GM18868 (cell line): ENCODE data around the gene CDT1.

Source experiments
- ATAC-seq: cut with Tn5 transposase; IDR thresholded peaks from one replicate; pipeline ENCODE4 v1.9.1; 2021; ENCODE audit warnings: mild to moderate bottlenecking, moderate library complexity; ENCODE audit not compliant: unreplicated experiment

The CDT1 gene

DNA sequence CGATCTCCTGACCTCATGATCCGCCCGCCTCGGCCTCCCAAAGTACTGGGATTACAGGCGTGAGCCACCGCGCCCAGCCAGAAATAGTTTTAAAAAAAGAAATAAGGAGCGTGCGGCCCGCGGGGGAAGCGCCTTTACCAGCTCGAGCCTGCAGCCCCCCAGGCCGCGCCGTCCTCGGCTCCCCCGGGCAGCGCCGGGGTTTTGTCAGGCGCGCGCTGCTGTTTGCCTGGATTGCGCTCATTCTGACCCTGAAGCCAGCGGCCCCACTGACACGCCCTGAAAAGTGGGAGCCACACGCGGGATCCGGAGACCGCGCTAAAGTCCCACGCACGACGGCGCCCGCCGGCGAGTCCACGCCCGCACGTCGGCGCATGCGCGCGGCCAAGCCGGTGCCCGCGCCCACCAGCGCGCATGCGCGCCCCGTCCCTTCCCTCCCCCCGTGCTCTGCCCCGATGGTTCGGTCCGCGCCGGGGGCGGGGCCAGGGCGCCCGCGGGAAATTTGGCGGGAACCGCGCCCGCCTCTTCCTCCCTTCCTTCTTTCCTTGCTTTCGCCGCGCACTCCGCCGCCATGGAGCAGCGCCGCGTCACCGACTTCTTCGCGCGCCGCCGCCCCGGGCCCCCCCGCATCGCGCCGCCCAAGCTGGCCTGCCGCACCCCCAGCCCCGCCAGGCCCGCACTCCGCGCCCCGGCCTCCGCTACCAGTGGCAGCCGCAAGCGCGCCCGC is at the start of gene CDT1:
Gene CDT1, plus strand, starts transcription at position 526 of the 724 bp plus-strand sequence. Its CDS starts 43 bp downstream, at position 569.
- peak; percentile 42 for ATAC-seq

DNA sequence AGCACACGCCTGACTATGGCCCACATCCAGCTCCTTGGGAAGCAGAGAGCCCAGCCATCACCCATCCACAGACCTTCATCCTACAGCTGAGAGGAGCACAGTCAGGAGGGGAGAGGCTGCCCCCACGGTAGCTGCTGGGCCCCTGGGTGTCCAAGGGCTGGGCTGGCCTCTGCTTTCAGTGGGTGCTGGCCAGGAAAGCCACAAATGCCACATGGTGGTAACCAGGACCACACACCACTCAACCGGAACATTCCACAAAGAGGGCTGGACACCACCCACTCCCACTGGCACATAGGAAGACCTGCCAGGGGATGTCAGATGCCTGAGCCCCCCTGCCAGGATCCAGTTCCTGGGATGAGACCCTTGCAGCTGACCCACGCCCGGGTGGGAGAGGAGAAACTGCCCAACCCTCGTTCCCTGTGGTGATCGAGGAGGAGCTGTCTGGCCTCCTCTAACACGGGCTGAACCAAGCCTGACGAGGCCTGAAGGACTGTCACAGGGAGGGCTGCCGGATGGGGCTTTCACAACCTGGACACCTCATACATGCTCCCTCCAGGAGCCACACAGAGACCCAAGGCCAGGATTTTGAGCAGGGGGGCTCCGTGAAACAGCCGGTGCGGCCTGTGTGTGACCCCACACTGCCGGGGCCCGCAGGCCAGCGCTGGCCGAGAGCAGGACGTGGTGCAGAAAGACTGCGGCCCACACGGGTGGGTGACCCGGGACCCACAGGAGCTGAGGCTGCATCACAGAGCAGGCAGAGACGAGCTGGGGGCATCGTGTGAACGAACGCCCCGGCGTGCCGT is 49.3 kb upstream of the CDT1 start:
- ATAC-seq, result no peak

DNA sequence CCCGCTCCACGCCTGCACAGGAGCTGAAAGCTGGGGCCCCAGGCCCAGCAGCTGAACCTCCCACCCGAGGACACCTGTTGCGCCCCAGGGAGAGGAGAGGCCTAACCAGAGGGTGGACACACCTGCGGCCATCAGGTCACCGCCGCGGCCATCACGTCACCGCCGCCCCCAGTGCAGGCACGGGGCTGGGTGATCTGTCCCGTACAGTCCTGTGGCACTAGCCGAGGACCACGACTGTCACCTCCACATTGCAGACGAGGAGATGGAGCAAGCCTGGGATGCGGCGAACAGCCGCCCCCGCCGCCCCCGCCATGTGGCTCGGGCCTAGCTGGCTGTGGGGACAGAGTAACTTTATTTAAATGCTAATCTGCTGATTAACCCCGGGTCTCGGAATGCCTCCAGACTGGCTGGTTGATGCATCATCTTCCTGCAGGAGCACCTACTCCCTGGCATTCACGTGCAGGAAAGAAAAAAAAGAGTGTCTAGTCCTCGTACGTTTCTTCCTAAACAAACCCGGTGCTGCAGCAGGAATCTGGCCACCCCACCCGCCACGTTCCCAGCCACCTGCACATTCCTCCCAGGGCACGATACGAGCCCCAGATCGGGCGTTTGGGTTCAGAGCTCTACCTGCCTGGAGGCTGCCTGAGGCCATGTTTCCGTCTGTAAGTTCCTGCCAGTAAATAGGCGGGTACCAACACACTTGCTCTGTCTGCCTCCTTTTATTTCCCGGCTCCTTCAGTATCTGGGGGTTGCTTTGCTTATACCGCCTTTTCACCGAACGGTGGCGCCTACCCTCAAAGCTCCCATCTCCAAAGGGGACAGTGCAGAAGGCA is 48.5 kb upstream of the CDT1 start:
- no peak for ATAC-seq

DNA sequence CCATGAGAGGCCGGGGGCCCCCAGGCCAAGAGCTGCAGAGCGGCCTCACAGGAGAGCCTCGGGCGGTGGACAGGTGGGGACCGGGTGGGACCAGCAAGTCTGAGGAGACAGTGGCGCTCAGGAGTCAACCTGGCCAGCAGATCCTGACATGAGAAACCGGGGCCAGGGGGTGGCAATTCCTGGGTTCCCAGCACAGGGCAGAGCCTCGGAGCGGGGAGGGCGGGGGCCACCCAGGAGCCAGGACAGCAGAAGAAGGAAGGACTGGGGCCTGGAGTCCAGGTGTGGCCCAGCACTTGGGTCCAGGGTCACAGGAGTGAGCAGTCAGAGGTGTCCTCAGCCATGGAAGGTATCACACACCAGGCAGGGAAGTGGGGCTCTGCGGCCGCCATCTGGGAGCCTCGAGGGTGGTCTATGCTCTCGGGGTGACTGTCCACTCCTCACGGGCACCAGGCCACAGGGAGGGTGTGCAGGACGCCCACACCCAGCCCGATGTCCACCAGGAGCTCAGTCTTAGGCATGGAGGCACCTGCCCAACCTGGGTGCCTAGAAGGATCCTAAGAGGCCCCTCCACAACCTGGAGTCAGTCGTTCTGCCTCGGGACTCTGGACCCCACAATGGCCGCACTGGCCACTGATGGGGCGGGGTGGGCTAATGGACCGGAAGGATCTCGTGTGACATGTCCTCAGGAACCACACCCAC is 47.7 kb upstream of the CDT1 start:
- no peak for ATAC-seq

DNA sequence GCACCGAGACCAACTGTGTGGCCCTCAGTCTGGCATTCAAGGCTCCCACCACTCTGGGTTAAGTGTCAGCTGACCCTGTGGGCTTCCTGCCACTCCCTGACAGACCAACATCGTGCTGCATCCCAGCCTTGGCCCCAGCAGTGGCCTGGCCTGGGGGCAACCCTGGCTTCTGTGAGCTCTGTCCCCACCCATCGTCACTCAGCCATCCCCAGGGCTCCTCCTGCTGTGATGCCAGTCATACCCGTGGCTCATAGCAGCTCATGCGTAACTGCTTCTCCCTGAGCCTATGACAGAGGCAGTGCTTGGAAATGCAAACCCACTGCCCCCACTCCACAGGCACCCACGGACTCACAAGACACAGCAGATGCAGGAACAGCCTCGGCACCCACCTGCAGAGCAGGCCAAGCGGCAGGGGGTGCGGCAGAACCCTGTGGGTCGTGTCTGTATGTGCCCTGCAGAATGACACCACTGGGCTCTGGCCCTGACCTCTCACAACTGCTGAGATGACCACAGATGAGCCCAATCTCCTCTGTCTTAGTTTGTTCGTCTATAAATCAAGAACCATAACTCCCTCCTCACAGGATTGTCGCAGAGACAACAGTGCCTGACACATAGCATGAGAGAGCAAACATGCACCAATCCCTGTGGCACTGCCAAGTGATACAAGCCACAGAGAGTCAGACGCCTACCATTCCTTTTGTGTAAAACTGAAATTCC is 45.2 kb upstream of the CDT1 start:
- no peak for ATAC-seq

DNA sequence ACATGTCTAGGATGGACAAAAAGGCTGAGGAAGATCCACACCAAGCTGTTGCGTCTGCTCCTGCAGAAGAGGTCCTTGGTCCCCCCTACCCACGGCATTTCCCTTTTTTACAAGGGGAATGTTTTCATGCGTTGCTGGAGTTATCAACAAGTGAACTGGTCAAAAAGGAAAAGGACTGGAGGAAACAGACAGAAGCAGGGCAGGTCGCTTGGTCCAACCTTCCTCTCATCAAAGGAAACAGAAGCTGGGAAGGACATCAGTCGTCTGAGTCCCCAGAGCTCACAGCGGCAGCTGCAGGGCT is 44.7 kb upstream of the CDT1 start:
- no peak for ATAC-seq

DNA sequence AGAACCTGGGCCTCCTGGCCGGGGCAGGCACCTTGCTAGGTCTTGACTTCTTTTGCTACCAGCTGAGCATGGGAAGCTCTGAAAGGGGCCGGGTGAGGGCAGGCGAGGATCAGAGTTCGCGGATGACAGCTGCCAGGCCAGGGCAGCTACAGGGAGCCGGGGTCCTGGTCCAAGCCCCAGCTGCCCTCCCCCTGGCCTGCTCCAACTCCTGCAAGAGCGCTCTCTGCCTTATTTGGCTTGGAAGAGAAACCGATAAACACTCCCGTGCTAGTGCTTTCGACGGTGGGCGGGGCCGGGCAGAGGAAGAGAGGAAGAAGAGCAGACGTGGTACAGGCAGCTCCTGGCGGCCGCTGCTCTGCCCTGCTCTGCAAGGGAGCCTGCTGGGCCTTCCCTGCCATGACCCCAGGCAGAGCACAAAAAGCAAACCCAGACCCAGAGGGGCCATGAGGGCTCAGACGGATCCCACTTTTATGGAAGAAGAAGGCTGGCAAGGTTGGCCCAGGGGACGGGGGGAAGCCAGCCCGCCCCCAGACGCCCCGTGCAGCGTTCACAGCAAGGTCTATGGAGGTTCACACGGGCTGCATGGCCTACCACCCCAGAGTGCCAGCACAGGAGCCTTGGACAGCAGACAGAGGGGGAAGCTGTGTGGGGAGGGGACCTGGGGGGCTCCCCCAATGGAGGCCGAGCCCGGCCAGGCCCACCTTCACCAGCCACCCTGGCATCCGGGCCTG is 44.2 kb upstream of the CDT1 start:
- no peak for ATAC-seq

DNA sequence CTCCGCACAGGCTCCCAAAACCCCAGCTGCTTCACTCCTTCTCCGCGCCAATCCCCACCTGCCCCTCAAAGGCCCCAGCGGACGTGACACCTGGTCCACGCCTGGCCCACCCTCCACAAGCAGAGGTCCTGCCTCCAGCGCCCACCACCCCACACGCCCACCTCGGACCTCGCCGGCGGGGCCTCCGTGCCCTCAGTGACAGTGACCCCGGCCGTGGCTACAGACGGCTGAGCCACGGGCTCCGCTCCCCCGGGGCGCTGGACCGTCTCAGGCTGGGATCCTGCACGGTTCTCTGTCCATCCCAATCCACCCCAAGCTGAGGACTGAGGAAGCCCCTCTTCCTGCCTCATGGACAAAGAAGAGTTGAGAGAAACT is 43.6 kb upstream of the CDT1 start:
- ATAC-seq, result no peak

DNA sequence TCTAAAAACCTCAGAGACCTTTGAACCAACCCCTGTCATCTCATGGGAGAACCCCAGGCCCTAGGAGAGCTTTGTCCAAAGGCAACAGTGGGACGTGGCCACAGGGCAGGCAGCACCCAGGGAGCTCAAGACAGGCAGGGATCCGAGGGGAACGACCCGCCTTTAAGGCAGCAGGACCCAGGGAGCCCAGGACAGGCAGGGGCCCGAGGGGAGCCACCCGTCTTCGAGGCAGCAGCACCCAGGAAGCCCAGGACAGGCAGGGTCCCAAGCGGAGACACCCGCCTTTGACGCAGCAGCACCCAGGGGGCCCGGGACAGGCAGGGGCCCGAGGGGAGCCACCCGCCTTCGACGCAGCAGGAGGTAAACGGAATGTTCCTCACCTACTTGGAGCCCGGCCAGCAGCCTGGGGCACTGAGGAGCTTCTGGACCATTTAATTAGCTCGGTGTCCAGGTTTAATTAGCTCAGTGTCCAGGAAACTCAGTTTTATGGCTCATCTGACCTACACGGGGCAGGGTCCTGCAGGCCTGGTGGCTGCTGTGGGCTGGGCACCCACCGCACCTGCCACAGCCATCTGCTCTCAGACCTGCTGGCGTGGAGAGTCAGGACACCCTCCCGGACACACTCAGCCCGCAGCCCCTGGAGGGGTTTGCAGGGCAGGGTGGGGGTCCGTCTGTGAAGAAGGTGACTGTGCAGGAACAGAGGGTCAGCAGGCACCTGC is 43.0 kb upstream of the CDT1 start:
- ATAC-seq, result no peak

DNA sequence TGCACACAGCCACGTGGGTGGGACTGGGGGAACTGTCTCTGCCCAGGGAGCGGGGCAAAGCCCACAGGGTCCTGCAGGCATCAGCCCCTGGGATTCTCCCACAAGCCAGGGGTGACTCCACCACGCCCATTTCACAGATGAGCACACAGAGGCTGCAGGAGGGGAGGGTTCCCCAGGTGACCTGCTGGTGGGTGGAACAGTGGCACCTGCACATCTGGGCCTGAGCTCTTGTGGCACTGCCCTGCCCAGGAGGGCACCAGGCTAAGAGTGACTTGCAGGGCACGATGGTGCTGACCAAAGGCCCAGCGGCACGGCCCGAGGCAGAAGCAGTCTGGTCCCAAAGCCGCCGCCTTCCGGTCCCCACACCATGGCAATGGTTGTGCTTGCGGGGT is 42.5 kb upstream of the CDT1 start:
- no peak for ATAC-seq

DNA sequence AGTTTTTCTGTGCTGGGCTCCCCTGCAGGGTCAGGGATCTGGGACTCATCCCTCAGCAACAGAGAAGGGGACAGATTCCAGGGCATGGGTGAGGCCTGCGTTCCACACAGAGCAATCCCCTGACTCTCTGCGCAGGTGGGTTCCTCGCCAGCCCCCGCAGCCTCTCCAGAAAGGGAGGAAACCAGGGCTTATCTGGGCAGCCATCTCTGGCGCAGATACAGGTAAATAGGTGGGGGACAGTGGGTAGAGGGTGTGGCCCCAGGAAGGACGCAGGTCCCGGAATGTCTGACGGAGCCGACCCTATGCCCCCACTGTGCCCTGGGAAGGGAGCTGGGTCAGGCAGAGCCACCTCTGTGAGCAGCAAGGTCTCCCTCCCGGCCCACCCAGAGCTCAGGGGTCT is 41.8 kb upstream of the CDT1 start:
- no peak for ATAC-seq

DNA sequence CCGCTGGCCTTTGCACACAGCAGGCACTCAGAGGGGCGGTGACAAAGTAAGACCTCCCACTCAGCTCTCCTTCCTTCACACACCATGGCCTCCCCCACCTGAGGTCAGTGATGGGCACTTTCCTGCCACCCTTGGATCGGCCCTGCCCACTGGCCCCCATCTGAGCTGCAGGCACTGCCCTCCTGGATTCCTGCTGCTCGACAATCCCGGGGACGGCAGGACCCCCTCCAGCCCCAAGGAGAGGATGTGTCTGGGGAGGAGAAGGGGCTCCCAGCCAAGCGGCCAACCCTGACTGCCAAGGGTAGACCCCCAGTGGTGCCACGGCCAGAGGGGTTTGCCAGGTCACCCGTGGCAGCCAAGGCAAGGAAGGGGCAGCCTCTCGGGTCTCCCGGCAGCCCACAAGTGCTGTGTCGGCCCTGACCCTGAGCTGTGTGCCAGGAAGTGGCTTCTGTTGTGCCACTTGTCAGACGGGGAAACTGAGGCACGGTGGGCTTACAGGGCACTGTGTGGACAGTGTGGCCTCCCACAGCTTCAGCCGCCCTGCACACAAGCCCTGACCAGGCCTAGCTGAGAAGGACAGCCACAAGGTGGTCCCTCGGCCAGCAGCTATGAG is 41.2 kb upstream of the CDT1 start:
- ATAC-seq, result no peak

DNA sequence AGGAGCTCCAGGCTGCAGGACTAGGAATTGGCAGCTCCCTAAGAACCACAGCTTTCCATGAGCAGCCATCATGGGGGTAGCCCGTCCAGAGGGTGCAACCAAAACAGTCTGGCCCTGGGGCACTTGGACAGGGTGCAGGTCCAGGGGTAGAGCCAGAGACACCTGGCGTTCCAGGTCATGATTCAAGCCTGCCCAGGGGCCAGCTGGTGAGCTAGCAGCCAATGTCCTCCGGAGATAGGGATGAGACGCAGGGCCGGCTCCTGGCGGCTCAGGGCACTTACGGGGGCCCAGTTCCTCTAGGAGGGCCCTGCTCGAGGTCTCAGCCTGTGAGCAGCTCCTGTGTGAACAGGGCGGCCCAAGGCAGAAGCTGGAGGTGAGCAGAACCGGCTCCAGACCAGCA is 40.6 kb upstream of the CDT1 start:
- ATAC-seq, result no peak

DNA sequence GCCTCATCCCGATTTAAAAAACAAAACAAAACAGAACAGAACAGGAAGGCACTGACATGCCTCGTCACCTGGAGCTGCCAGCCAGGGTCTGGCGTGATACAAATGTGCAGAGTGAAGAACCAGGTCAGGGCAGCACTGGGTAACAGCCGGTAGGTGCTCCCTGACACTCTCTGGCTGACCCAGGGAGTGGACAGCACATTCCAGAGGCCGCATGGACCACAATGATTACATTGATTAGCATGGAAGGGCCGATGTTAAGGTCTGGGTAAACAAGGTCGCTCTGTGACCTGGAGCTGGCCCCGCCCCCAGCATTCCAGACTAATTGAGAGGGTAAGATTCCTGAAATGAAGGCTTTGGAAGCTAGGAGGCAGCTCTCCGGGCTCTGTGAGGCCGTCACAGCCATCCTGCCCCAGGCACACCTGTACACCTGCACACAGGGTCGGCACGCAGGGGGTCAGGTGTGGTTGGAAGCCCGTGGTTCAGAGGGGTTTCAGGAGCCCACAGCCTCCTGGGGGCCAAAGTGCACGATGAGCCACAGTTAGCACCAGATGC is 40.0 kb upstream of the CDT1 start:
- ATAC-seq, result no peak

DNA sequence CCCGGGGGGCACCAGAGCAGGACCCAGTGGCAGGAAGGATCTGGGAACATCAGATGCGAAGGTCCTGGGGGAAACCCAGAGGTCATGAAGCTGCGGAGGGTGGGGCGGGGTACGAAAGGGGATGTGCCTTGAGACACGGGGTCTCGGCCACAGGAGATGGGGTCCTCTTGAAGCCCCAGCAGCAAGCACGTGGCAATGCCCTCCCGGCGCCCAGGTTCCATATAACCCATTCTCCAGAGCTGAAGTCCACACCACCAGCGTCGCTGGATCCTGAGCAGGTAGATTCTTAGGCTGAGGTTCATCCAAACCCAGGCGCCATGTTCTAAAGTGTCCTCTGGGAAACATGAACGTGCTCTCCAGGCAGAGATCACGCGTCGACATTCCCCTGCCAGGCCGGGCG is 39.5 kb upstream of the CDT1 start:
- no peak for ATAC-seq

DNA sequence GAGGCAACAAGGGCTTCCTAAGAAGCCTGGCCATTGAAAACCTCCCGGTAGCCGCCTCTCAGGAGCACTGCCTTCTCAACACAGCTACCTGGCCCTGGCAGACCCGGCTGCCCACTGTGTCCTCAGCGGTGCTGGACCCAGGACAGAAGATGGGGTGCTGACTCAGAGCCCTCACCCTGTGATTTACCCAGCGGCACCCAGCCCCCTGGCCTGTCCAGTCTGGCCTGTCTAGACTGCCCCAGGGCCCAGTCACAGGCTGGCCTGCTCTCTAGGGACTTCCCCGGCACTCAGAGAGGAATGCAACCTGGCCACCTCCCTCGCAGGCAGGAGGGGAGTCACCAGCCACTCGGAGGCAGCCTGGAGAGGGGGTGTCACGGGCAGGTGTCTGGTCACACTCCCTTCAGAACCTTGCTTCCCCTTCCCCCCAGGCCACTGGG is 38.7 kb upstream of the CDT1 start:
- no peak for ATAC-seq

DNA sequence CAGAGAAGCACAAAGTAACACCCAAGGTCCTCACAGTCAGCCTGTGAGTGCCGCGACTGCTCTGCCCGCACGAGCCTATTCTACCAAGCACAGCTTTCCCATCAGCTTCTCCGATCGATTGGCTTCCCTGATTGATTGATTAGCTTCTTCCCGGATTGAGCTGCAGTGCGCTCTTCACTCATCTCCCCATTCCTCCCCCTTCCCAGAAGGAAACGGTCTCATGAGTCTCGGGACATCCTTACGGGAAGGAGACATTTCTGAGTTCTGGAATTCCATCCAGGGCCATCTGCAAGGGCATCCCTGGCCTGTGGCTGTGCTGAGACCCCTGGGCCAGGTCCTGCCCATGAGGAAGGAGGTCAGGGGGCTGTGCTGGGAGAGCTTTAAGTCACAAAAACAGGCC is 36.6 kb upstream of the CDT1 start:
- no peak for ATAC-seq

DNA sequence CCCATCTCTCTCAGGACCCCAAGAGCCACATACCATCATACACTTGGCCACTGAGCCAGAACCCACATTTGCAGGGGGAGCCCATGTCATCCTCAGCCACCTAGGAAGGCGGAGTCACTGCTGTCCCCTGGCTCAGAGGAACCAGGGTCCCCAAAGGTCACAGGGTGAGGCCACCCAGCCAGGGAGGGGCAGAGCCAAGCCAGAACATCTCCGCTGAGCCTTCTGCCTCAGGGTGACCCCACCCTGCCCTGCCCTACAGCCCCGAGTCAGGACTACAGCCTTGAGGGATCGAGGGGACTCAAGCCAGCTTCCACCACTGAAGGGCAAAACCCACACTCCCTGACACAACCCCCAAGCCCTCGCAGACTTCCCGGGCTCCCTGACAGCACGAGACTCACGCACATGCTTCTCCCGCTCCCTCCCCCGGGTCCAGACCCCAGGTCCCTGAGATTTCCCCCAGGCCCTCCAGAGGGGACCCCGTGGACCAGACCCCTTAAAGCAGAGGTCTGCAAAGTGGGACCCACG is 36.0 kb upstream of the CDT1 start:
- ATAC-seq, result no peak
